Panc1 (cell line): ENCODE results near the gene ADGRD1. TPM values are rescaled to one million over a fixed set of nuclear protein-coding genes. Genes with fewer than 3 reads are reported as not detected.
A peak's percentile ranks its signal among the peaks of the same experiment; 100 is the strongest.

Source experiments
- ATAC-seq: fragments of 200-7000 bp; cut with Tn5 transposase; 2 replicates; pipeline ENCODE4 v1.9.1; 2020; ENCODE audit warnings: mild to moderate bottlenecking, moderate library complexity
- BruUV-seq: library from RNA; stranded (reverse); fragments of 400-500 nt; replicated peaks from 2 replicates; lab custom pipeline; 2021; lab: Mats Ljungman, UMichigan
- CTCF ChIA-PET: fragments of 300-600 bp; sonication (Branson Sonifier 250); formaldehyde crosslinking; loops from one replicate; lab custom pipeline; 2022; ENCODE audit warnings: antibody characterized with exemption; lab: Charles Lee
- POLR2A ChIA-PET: fragments of 300-600 bp; sonication (Branson Sonifier 250); formaldehyde crosslinking; loops from one replicate; lab custom pipeline; 2022; ENCODE audit warnings: antibody characterized with exemption; lab: Charles Lee
- DNase-seq: peaks from one replicate; pipeline ENCODE4 v3.0.0-alpha.2; 2010; ENCODE audit warnings: low read depth, low spot score
- H3K27ac ChIP-seq: 2 replicates; pipeline ENCODE4 v1.5.1; 2011; ENCODE audit warnings: mild to moderate bottlenecking, low read length, inconsistent platforms
- H3K27me3 ChIP-seq: fragments of 200-500 bp; sonication (Bioruptor generic); 2 replicates; pipeline ENCODE4 v1.6.0; 2014; ENCODE audit warnings: low read length, inconsistent platforms; ENCODE audit not compliant: control insufficient read depth, insufficient read depth
- H3K36me3 ChIP-seq: fragments of 200-500 bp; sonication (Bioruptor generic); 2 replicates; pipeline ENCODE4 v1.5.1; 2014; ENCODE audit warnings: inconsistent platforms, mild to moderate bottlenecking, low read length, moderate library complexity; ENCODE audit not compliant: control insufficient read depth, insufficient read depth
- H3K4me1 ChIP-seq: 2 replicates; pipeline ENCODE4 v1.5.1; 2011; ENCODE audit warnings: inconsistent platforms, mild to moderate bottlenecking, low read length, moderate library complexity; ENCODE audit not compliant: control insufficient read depth, insufficient read depth
- H3K4me3 ChIP-seq, 2 experiments: 2 replicates each; pipeline ENCODE4 v1.5.1; 2011 to 2012; ENCODE audit warnings: low read depth in 2 of 2, low read length in 2 of 2, mild to moderate bottlenecking in 2 of 2, inconsistent platforms in 1 of 2, moderate library complexity in 1 of 2
- H3K9me3 ChIP-seq: fragments of 200-500 bp; sonication (Bioruptor generic); 2 replicates; pipeline ENCODE4 v1.5.1; 2014; ENCODE audit warnings: low read depth, mild to moderate bottlenecking, inconsistent platforms, low read length, moderate library complexity; ENCODE audit not compliant: control insufficient read depth, insufficient read depth
- CTCF ChIP-seq: fragments of 450-650 bp; IDR thresholded peaks from 2 replicates; pipeline ENCODE4 v1.5.1; 2017; ENCODE audit warnings: mild to moderate bottlenecking
- POLR2AphosphoS5 ChIP-seq: IDR thresholded peaks from 2 replicates; pipeline ENCODE4 v1.6.1; 2012; ENCODE audit warnings: mild to moderate bottlenecking, low read depth, low read length, moderate library complexity
- REST ChIP-seq, 2 experiments: IDR thresholded peaks; 2 replicates each; pipeline ENCODE4 v1.6.1; 2011 to 2012; ENCODE audit warnings: low read depth in 2 of 2, control low read depth in 1 of 2, low read length in 1 of 2, mild to moderate bottlenecking in 1 of 2, moderate library complexity in 1 of 2; ENCODE audit not compliant: insufficient read depth in 1 of 2
- SIN3A ChIP-seq: IDR thresholded peaks from 2 replicates; pipeline ENCODE4 v1.6.1; 2012; ENCODE audit warnings: low read depth, mild to moderate bottlenecking, low read length, moderate library complexity, borderline replicate concordance; ENCODE audit not compliant: insufficient read depth
- TCF7L2 ChIP-seq: IDR thresholded peaks from 2 replicates; pipeline ENCODE4 v1.6.1; 2011; ENCODE audit warnings: mild to moderate bottlenecking, low read depth, low read length, inconsistent platforms
- in situ Hi-C: cut with HindIII; loops from 2 replicates; pipeline ENCODE4 v1.10.0; 2016; ENCODE audit warnings: low sequenced_read_pairs, low pct_unique_long_range_greater_than_20kb
- intact Hi-C: fragments of 100-400 bp; cut with micrococcal nuclease; formaldehyde crosslinking; loops from one replicate; pipeline ENCODE4 v1.10.0; 2022; ENCODE audit not compliant: unreplicated experiment
- total RNA-seq: library from RNA; stranded (reverse); gene quantifications from one replicate; pipeline ENCODE4 v1.2.1, GENCODE V29; 2021; ENCODE audit not compliant: unreplicated experiment

ADGRD1 gene
- total RNA-seq, 1 experiment from 2014 or later = 0.21 TPM

DNA sequence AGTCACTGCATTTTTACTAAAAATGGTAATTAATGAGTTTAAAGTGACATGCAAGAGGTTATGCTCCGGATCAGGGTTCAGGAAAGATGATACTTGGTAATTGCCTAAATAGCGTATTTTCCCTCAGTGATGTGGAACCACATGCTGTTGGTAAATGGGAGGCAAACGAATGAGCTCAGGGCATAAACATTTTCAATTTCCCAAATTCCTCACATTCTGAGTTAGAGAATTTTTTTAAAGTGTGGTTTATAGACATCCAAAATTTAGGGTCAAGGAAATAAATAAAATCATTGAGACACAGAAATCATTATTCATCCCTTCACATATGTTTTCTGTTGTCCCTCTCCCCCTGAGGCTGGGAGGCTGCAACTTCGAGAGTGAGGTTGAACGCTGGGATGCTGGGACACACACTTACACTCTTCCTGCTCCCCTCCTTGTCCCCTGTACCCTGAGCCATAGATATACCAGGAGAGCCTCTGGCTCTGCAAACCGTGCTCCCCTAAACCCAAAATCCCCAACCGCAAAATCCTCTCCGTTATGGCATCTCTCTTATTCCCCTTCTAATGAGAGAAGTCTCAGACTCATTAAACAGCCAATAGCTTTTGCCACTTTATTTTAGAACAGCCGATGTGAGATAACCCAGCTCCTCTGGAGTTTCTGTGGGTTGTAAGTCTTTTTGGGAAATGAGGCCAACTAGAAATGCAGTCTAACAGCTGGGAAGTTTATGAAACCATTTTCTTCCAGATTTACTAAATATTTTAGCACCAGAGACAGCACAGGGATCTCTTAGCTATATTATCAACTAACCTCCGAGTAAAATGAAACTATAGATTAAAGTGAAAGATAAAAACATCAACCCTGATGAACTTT is 21.4 kb upstream of the ADGRD1 start:
- Histone ChIP-seq H3K27me3 (peaks cover 33% of the 10 kb centered on the region), H3K9me3 (no peaks in the 10 kb centered on the region), H3K4me3 (no peak overlapping the region), H3K36me3 (no peaks in the 10 kb centered on the region), H3K4me1 (no peaks in the 10 kb centered on the region), H3K27ac (no peak overlapping the region)
- ChIA-PET POLR2A (no interaction called here), CTCF (no interaction called here)
- no peak for TF ChIP-seq CTCF
- TF ChIP-seq POLR2AphosphoS5 = no peak
- no peak for TF ChIP-seq REST (IDR thresholded peaks at IDR 0.05; ENCODE audit: insufficient read depth in 1 of 2, low read depth in 2 of 2, low read length in 1 of 2)
- no peak for TF ChIP-seq SIN3A
- TF ChIP-seq TCF7L2 = no peak
- in situ Hi-C loops = no loop called here
- DNase-seq (no peak), ATAC-seq (no peak)
- BruUV-seq = no TSS peak
- intact Hi-C loops = no loop called here

DNA sequence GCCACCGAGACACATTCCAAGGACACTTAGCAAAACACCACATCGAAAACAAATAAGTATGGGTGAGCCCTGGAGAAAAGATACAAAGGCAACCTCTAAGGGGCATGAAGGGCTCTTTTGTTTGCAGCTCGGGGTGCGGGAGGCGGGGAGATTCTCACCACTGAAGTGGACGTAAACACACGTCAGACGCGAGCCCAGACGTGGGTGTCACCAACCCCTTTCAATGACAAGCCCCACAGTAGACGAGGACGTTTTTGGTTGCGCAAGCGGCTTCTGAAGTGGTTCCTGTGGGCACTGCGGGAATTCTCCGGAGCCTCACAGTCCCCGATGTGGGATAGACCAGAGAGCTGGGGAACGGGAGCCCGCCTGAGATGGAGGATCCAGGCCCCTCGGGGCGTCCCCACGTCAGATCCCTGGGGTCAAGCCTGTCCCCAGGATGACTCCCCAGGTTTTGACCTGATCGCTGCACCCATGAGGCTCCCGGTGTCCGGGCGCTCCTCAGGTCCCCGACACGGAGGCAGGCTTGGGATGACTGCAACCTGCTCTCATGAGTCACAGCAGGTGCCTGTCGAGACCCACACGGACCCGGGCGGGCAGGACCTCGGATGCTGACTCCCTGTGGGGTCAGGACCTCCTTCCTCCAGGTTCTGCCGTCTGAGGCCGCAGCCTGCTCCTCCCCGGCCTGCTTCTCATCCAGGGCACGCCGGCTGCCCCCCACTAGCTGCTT is 20.3 kb upstream of the ADGRD1 start:
- POLR2A ChIA-PET = no interaction called here
- BruUV-seq = no TSS peak
- Histone ChIP-seq H3K27ac (no peak overlapping the region), H3K4me3 (no peak overlapping the region), H3K9me3 (no peaks in the 10 kb centered on the region), H3K36me3 (no peaks in the 10 kb centered on the region), H3K4me1 (no peaks in the 10 kb centered on the region), H3K27me3 (peaks cover 31% of the 10 kb centered on the region)
- no peak for TF ChIP-seq SIN3A
- no peak for TF ChIP-seq REST (IDR thresholded peaks at IDR 0.05; ENCODE audit: insufficient read depth in 1 of 2, low read depth in 2 of 2, low read length in 1 of 2)
- no peak for TF ChIP-seq TCF7L2
- no peak for TF ChIP-seq CTCF
- TF ChIP-seq POLR2AphosphoS5 = no peak
- in situ Hi-C loops = no loop called here
- DNase-seq = no peak
- CTCF ChIA-PET = no interaction called here
- ATAC-seq = peak; percentile 21; the same call in 1 of the 2 replicates
- intact Hi-C loops = no loop called here
